Measurements from ENCODE around the gene HAS3. TPM values are rescaled to one million over a fixed set of nuclear protein-coding genes. Genes with fewer than 3 reads are reported as not detected.

The HAS3 gene
- total RNA-seq, 1 donor from 2014 or later, result 0.75 TPM

DNA sequence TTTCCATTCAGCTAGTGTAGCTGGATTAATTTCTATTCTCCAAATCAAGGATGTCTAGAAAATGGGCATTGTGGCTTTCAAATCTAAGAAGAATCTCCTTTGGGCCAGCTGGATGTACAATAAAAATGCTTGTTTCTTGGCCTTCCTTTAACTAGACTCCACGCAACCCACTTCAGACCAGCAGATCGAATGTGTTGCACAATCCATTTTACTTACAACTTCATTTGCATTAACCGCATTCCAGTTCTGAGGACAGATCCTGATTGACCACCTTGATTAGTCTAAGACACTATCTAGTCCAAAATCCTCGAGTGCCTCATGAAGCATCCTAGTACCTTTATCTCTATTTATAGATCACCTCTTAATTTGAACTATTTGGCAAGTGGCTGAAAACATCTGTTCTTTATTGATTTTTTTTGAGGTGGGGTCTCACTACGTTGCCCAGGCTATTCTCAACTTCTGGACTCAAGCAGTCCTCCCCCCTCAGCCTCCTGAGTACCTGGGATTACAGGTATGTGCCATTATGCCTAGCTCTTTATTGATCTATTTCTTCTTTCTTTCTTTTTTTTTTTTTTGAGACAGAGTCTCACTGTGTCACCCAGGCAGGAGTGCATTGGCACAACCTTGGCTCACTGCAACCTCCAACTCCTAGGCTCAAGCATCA lies 20.3 kb upstream of the HAS3 start:
- TF ChIP-seq, protein P1, sequence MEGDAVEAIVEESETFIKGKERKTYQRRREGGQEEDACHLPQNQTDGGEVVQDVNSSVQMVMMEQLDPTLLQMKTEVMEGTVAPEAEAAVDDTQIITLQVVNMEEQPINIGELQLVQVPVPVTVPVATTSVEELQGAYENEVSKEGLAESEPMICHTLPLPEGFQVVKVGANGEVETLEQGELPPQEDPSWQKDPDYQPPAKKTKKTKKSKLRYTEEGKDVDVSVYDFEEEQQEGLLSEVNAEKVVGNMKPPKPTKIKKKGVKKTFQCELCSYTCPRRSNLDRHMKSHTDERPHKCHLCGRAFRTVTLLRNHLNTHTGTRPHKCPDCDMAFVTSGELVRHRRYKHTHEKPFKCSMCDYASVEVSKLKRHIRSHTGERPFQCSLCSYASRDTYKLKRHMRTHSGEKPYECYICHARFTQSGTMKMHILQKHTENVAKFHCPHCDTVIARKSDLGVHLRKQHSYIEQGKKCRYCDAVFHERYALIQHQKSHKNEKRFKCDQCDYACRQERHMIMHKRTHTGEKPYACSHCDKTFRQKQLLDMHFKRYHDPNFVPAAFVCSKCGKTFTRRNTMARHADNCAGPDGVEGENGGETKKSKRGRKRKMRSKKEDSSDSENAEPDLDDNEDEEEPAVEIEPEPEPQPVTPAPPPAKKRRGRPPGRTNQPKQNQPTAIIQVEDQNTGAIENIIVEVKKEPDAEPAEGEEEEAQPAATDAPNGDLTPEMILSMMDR (IDR thresholded peaks at IDR 0.05; ENCODE audit: insufficient read depth, low read length, poor library complexity, severe bottlenecking), result no peak
- no peaks in the 10 kb centered on the region for H3K36me3 ChIP-seq (ENCODE audit: control insufficient read depth, insufficient read depth, low read length)
- no peaks in the 10 kb centered on the region for H3K27me3 ChIP-seq (ENCODE audit: control insufficient read depth, insufficient read depth, low read length)
- H3K4me3 ChIP-seq (ENCODE audit: low read depth, low read length), result no peak overlapping the region
- DNase-seq (ENCODE audit: low read depth), result no peak

DNA sequence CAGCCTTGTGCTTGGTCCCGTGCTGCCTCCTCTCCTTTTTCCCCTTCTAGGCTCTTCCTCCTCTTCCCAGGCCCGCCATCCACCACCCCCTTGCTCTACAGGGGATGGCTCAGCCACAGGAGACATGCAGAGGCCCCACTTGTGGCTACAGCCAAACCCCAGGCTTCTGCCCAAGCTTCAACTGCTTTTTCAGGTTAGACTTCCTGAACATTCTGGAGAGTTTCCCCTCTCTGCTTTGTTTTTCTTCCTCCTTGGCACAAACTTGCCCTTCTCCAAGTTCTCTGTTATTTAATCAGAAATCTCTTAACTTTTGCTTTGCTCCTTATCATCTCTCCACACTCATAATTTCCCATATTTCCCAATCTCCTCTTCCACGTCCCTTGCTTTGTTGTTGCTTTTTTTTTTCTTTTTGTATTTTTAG lies 18.3 kb upstream of the HAS3 start:
- Histone ChIP-seq H3K4me3 (ENCODE audit: low read depth, low read length) (no peak overlapping the region), H3K27me3 (ENCODE audit: control insufficient read depth, insufficient read depth, low read length) (no peaks in the 10 kb centered on the region), H3K36me3 (ENCODE audit: control insufficient read depth, insufficient read depth, low read length) (no peaks in the 10 kb centered on the region)
- TF ChIP-seq, protein P1 (IDR thresholded peaks at IDR 0.05; ENCODE audit: insufficient read depth, low read length, poor library complexity, severe bottlenecking), result no peak
- DNase-seq (ENCODE audit: low read depth), result no peak

DNA sequence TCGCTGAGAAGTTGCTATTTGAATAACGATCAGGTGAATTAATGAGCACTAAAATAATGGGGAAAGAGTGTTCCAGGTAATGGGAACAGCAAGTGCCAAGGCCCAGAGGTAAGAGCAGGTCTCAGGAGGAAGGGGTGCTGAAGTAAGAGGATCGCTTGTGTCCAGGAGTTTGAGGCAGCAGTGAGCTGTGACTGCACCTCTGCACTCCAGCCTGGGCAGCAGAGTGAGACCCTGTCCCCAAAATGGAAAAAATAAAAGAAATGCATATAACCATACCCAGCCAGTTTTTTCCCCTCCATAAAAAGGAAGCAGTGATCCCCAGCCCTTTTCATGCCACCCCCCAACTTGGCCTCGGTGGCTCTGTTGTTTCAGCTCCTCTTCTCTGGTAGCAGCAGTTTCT lies 16.8 kb upstream of the HAS3 start:
- DNase-seq (ENCODE audit: low read depth), result no peak
- Histone ChIP-seq H3K27me3 (ENCODE audit: control insufficient read depth, insufficient read depth, low read length) (no peaks in the 10 kb centered on the region), H3K4me3 (ENCODE audit: low read depth, low read length) (no peak overlapping the region), H3K36me3 (ENCODE audit: control insufficient read depth, insufficient read depth, low read length) (no peaks in the 10 kb centered on the region)
- TF ChIP-seq, protein P1 (IDR thresholded peaks at IDR 0.05; ENCODE audit: insufficient read depth, low read length, poor library complexity, severe bottlenecking), result no peak

DNA sequence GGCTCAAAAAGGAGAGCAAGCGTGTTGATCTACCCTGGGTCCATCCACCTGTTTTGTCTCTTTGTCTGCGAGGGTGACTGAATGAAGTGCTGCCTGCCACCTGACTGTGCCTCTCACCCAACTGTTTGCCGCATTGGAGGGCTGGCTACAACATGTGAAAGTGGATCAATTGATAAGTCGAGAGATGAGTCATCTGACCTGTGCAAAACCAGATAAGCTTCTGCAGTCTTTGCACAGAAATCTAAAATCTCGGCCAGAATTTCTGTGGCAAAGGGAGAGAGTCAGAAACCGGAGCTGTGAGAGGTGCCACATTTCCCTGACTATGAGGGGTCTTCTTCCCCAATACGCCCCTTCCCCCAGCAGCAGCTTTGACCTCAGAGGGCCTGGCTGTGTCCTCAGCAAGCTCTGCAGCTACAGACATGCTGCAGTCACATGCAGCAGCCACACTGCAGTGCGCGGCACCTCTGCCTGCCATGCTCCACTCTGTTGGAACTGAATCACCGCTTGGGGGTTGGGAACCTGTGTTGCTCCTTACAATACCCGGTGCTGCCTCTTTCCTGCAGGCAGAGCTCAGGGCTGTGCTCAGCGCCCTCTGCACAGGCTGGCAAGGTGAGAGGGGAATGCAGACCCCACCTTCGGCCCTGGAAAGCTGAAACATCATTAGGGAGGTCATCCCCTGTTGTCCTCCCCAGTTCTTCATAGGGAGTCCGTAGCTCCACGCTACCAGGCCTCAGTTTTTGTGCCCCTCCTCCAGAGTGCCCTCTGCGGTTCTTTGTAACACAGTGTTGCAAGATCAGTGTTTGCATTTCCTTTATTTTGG lies 16.2 kb upstream of the HAS3 start:
- DNase-seq (ENCODE audit: low read depth), result no peak
- Histone ChIP-seq H3K36me3 (ENCODE audit: control insufficient read depth, insufficient read depth, low read length) (no peaks in the 10 kb centered on the region), H3K27me3 (ENCODE audit: control insufficient read depth, insufficient read depth, low read length) (no peaks in the 10 kb centered on the region), H3K4me3 (ENCODE audit: low read depth, low read length) (no peak overlapping the region)
- TF ChIP-seq, protein P1 (IDR thresholded peaks at IDR 0.05; ENCODE audit: insufficient read depth, low read length, poor library complexity, severe bottlenecking), result no peak

DNA sequence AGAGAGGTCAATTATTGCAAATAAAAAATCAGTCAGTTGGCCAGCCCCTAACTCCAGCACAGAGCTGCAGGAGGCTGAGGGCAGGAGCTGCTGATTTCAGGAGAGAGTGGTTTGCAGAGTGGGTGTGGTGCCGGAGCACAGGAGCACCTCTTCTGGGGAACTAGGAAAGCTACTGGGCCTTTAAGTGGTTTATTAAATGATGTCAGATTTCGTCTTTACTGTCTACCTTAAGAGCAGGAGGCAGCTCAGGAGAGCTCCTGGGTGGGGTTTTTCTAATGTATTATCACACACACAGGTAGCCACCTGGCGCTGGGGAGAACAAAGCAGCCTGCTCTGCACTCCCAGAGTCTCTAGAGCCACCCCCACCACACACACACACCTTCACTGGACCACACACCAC lies 11.5 kb upstream of the HAS3 start:
- no peak for DNase-seq (ENCODE audit: low read depth)
- no peaks in the 10 kb centered on the region for H3K27me3 ChIP-seq (ENCODE audit: control insufficient read depth, insufficient read depth, low read length)
- TF ChIP-seq, protein P1 (IDR thresholded peaks at IDR 0.05; ENCODE audit: insufficient read depth, low read length, poor library complexity, severe bottlenecking), result no peak
- H3K4me3 ChIP-seq (ENCODE audit: low read depth, low read length), result no peak overlapping the region
- H3K36me3 ChIP-seq (ENCODE audit: control insufficient read depth, insufficient read depth, low read length), result no peaks in the 10 kb centered on the region

Data from kidney epithelial cell (primary cell).